ENCODE measurements around the gene ASRGL1.

GRCh38 chr11:62372871-62373270 lies 35.6 kb downstream of the ASRGL1 start:
- TF ChIP-seq CTCF (IDR thresholded peaks at IDR 0.05; ENCODE audit: insufficient read depth, low read depth, low read length): no peak
- no peak for TF ChIP-seq EZH2 (IDR thresholded peaks at IDR 0.05; ENCODE audit: insufficient read depth, low read length)

All from astrocyte (in vitro differentiated cells and primary cell).